HG03571 (cell line): ENCODE results near the gene ATP6V0E1.

Experiments
- ATAC-seq: cut with Tn5 transposase; IDR thresholded peaks from one replicate; pipeline ENCODE4 v1.9.1; 2021; ENCODE audit not compliant: unreplicated experiment

Gene ATP6V0E1

DNA sequence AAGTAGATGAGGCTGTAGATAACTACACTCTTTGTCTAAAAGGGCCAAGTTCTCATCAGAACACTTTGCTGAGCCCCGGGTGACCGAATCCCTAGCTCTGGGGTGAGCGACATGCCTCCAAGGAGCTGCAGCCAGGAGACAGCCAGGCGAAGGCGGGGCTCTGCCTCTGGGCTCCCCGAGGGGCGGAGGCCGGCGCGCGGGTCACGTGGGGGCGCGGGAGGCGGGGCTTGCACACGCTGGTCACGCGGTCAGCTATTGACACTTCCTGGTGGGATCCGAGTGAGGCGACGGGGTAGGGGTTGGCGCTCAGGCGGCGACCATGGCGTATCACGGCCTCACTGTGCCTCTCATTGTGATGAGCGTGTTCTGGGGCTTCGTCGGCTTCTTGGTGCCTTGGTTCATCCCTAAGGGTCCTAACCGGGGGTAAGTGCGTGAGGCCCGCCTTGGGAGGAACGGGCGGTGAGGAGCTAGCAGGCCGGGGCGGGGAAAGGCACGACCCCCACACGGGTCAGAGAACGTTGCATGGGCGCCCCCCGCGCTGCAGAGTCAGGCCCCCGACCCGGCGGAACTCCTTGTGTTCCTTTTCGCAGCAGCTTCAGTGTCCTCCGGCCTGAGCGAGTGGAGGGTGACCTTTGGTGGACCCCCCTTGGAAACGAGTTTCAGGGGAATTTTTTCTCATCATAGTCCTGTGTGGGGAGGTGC is at the start of gene ATP6V0E1:
TSS of gene ATP6V0E1 (plus strand) at position 230 of the 702 bp plus-strand sequence. CDS start at position 320, 90 bp downstream.
- ATAC-seq, result peak; percentile 82

DNA sequence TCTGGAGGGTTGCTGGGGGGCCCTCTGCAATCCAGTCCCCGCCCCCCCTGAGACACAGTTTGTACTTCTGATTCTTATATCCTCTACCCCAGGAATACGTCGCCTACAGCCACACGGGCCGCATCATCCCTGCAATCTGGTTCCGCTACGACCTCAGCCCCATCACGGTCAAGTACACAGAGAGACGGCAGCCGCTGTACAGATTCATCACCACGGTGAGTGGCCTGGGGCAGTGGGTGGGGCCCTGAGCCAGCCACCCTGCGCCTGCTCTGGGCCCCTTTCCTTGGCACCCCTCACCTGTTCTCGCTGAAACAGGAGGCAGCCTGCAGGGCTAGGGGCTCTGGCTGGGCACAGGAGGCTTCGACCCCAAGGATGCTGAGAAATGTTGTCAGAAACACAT is 48.5 kb upstream of the ATP6V0E1 start:
- no peak for ATAC-seq

DNA sequence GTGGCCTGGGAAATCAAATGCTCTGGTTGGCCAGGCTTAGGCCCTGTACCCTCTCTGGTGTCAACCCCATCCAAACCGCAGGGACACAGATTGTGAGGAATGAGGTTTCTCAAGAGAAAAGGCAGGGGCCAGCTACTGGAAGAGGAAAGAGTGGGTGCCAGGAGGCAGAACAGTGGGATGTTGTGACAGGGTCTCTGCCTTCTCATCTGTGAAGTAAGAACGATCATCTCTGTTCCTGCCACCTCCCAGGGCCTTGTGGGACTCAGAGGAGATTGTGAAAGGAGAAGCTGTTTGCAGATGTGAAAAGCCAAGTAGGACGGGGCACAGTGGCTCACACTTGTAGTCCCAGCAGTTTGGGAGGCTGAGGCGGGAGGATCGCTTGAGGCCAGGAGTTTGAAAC is 47.2 kb upstream of the ATP6V0E1 start:
- ATAC-seq, result no peak

DNA sequence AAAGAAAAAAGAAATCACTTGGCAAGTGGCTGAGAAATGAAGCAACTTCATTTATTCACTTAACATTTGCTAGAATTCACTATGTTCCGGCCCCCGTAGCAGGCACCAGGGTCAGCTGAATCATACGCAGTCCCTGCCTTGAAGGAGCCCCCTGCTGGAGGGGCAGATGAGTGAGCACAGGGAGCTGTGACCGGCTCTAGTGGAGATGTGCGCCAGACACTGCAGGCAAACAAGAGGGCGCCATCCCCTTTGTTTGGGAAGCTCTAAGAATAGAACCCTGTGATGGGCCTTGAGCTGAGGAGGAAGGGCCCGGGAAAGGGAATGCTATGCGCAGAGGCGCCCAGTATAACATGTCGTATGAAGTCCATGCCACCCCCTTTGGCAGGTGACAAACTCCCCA is 44.5 kb upstream of the ATP6V0E1 start:
- no peak for ATAC-seq

DNA sequence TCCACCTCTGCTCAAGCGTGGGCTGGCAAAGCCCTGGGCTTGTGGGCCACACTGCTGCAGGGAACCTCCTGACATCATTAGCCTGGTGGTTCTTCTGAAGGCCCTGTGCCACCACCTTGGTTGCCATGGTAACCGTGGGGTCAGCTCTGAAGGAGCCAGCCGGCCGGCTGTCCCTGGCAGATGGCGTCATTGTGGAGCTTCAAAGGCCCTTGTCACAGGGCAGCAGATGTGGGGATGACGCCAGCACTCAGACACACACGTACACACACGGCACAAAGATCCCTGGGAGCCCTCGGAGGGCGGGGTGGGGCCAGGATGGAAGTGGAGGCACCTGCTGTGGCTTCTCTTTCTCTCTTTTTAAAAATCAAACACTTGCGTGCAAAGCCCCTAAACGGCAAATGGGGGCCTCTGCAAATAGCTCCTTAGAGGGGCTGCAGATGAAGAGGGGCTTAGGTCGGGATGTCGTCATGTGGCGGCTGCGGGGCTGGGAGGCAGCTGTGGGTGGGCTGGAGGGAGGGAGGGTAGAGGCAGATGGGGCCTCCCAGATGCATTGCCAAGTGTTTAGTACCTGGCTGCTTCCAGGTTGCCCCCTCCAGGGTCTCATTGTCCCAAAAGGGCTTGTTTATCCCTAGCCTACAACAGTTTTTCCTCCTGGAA is 43.8 kb upstream of the ATP6V0E1 start:
- no peak for ATAC-seq

DNA sequence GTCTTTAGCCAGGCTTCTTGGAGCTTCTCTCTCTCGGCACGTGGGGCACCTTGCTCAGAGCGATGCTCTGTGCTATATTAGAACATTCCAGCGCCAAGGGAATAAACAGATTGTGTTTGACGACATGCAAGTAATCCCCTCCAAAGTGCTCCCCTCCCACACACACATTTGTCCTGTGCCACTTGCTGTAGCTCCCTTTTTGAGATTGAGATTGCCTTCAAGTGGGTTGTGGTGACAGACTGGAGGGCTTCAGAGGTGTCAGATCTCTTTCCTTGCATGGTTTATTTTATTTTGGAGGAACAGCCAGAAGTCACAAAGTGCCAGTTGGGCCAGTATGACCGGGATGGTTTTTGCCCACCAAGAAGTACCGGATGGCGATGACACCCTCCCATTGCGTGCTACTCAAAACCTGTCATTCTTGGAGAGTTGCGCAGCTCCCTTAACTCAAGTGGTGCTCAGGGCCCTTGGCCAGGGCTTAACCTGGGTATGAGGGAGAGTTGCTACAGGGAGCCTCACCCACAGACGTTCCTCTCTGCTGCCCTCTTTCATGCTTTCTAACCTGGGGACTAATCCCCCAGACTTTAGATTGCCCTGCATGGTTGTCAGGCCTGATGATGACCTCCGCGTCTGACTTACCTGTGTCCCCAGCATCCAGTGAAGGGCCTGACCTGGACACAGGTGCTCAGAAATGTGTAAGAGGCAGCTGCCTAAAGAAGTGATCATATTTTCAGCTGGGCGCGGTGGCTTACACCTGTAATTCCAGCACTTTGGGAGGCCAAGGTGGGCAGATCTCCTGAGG is 43.1 kb upstream of the ATP6V0E1 start:
- no peak for ATAC-seq

DNA sequence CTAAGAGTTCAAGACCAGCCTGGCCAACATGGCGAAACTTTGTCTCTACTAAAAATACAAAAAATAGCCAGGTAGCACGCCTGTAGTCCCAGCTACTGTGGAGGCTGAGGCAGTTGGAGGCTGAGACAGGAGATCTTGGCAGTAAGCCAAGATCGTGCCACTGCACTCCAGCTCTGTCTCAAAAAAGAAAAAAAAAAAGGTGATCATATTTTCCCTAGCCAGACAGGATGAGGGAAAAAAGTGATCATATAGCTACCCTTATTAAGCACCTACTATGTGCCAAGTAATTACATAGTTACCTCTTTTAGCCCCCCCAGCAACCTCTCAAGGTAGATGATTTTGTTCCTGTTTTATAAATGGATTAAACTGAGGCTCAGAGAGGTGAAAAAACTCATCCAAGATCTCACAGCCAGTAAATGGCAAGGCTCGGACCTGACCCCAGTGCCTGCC is 42.5 kb upstream of the ATP6V0E1 start:
- ATAC-seq, result no peak

DNA sequence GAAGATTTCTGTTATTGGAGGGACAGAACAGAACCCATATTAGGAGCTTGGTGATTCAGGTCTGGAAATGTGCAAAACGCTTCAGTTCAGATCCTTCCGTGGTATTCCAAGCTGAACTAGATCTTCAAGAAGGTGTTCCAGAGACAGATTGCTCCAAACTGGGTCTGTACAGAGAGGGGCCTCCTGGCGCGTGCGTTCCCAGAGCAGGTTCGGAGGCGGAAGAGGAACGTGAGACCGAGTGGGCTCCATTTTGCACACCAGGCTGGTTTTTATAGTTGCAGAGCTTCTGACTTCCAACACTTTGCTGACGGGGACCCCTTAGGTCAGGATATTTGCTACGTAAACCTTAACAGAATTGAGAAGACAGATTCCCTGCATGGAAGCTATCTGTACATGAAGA is 41.0 kb upstream of the ATP6V0E1 start:
- no peak for ATAC-seq

DNA sequence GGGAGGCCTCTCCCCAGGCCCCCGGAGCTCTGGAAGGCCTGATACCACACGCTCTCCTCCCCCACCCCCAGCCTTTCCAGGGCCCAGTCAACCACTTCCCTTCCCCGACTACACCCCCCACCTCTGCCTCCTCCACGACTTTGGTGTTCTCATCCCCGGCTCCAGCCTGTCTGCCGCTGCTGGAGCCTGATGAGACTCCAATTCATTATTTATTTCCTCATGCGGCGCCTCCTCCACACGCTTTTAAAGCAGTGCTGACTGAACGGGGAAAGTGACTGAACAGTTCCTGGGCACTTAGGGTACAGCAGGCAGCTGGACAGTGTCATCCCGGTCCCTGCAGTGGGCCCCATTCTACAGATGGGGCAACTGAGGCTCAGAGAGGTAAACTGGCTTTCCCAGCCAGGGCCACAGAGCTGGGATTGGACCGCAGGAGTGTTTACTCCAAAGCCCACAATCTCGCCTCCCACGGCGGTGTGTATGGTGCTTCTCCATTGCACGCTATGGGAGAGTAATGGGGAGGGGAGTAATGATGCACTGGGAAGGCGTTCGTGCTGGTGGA is 40.2 kb upstream of the ATP6V0E1 start:
- ATAC-seq, result no peak

DNA sequence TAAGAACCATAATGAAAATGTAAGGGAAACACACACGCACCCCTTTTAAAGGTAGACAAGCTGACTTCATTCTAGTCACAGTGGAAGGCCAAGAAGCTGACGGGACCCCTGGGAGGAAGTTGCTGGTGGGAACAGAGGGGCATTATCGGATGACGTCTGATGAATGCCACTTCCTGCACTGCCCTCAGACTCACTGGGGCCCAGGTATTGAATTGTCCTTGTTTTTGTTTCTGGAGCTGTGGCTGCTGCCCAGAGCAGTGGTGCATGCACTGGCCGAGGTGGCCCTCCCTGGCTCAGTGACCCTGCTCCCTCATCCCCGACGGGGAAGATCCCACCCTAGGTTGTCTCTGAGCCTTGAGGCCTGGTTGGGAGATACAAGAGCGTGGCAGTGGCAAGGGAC is 39.7 kb upstream of the ATP6V0E1 start:
- no peak for ATAC-seq

DNA sequence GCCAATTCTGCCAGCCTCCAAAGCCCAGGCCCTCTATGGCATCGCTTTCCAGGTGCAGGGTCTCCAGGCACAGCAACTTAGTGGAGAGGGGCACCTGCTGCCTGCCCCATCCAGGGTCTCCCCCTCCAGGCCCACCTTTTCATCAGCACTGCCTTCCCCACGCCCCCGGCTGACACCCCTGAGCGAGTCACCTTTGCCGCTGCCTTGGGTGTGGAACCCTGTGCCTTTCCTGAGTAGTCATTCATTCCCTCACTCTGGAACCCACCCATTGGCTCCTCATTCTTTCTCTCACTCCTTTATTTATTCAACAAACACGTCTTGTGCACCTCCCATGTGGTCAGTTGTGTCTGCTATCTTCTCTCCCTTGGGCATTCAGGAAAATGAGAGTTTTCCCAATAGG is 38.8 kb upstream of the ATP6V0E1 start:
- no peak for ATAC-seq

DNA sequence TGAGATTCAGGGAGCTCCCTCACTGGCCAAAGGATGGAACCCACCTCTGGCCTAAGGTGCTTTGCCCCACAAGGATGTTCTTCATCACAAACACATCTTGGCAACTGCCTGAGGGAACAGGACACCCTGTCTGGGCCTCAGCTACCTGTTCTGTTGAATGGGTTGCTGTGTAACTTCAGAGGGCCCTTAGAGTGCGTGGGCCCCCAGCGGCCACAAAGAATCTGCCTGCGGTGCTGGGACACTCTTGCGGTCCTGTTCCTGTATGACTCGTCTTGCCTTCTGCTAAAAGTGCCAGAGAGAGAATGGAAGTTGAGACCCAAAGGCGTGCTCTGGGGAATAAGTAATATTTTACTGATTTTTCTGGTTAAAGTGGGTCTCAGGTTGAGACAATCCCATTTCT is 38.4 kb upstream of the ATP6V0E1 start:
- ATAC-seq, result no peak

DNA sequence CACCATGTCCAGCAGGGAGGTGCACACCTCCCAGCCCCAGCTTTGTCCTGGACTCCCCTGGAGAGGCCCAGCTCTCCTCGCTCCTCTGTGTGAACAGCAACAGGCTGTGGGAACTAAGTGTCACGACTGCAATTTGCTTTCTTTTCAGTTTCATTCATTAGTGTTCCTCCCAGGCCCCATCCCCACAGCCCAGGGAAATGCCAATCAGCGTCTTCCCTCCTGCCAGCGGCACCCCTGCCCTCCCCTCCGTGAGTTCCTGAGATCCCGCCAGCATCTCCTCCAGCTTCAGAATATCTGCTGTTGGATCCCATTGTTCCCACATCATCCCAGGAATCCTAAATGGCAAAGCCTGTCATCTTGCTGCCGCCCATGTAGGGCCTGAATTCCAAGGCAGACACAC is 37.4 kb upstream of the ATP6V0E1 start:
- ATAC-seq, result no peak

DNA sequence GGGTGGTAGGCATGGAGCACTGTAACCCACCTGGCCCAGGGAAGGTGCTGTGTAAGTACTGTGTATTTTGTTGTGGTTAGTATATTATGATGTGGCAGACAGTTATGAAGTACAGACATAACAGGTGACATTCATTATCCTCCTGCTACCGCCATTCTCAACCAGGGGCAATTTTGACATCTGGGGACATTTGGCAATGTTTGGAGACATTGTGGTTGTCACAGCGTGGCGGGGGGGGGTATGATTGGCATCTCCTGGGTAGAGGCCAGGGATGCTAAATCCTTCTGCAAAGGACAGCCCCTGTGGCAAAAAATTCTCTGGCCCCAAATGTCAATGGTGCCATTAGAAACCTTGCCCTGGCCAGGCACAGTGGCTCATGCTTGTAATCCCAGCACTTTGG is 34.1 kb upstream of the ATP6V0E1 start:
- ATAC-seq, result no peak

DNA sequence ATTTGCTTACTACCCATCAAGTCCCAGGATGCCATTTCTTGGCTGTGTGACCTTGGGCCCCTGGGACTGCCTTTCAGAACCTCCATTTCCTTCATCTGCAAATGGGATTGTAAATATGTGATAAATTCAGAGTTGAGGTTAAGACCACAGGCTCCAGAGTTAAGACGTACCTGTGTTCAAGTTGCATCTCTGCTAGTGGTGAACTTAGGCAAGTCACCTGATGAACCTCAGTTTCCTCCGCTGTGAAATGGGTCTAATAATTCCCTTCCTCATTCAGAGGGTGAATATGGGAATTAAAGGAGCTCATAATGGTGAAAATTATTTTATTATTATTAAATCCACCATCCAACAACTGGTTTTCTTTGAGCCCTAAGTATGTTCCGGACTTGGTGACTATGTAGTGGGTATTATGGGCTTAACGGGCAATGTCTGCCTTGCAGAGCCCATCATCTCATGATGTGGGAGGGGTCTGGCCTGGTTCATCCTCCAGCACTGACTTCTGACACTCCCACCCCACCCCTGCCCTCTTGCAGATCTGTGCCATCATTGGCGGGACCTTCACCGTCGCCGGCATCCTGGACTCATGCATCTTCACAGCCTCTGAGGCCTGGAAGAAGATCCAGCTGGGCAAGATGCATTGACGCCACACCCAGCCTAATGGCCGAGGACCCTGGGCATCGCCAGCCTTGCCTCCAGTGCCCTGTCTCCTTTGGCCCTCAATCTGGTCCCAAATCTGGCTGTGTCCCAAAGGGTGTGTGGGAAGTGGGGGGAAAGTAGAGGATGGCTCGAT is 33.2 kb upstream of the ATP6V0E1 start:
- no peak for ATAC-seq

DNA sequence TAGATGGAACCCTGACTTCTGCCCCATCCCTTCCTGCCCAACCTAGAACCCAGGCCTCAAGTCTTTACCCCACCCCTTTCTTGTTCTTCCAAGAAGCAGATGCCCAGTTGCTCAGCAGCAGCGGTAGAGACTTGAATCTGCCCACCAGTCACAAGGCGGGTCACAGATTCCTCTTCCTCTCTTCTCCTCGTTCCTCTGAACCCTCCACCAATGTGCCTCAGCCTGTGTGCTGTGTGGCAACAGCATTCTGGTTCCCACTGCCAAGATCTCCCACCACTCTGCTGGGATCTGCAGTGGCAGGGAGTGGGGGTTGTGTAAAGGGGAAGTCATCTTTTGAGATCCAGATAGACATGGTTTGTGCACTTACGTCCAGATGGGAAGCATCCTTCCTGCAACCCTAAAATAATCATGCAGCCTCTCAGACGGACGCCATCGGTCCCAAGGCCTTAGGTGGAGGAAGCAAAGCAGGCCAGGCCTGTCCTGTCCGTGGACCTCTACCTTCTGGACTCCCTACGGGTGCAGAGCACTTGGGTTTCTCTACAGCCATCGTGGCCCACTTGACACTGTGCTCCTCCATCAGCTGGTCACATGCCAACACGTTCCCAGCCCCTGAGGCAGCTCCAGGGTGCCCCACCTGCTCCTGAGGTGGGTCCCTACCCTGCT is 32.1 kb upstream of the ATP6V0E1 start:
- no peak for ATAC-seq

DNA sequence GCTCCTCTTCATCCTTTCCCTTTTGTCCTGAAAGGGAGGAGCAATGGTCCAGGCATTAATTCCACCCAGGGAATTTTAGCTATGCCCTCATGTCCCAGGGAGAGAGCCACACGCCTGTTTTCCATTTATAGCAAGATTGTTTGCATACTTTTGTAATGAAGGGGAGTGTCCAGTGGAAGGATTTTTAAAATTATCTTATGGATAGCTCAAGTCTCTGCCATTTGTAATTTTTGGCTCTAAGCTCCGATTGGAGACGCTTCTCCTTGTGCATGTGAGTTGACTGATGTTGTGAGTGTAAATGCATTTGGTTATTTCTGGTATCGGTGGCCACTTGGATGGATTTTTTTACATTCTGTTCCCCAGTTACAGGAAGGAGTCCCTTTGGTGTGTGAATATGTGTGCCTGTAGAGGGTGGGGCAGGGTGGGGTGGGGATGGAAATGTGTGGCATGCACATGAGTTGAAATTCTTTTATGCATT is 31.5 kb upstream of the ATP6V0E1 start:
- no peak for ATAC-seq

DNA sequence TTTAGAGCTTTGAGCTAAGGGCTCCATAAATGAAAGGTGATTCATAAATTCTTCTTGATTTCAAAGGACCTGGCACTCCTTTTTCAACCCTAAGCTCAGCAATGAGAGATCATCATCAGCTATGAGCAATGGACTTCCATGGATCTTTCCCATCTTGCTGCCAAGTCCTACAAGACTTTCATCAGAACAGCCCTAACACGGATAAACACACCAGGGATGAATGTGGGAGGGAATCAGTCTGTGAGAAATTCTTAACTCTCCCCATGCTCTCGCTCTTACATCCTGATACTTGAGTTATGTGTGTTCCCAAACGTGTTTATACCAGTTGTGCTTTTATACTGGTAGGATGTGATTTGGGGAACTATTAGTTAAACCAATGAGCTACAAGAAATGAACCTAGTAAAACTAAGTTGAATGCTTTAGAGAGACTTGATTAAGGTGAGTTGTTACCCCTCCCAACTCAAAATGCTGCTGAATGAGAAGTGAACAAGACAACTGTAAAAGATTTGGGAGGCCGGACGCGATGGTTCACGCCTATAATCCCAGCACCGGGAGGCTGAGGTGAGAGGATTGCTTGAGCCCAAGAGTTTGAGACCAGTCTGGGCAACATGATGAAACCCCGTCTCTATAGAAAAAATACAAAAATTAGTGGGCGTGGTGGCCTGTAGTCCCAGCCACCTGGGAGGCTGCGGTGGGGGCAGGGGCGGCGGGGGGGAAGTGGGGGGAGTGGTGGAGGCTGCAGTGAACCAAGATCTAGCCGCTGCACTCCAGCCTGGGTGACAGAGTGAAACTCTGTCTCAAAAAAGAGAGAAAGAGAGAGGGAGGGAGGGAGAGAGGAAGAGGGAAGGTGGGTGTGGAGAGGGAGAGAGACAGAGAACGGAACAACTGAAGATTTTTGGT is 29.5 kb upstream of the ATP6V0E1 start:
- ATAC-seq, result no peak

DNA sequence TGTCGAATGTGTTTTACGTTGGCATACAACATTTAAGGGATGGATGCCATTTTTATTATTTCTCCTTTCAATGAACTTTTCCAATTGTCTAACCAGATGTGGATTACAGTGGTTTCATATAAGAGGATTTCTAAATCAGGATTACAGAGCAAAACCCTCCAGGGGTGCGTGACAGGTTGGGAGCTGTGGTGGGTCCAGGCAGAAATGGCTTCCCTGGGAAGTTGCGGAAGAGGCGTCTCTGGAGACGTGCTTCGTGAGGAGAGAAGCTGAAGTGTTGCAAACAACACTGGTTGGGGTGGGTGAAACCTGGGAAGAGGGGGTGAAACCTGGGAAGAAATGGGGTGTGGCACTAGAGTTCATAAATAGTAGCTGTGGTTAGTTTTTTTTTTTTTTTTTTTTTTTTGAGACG is 28.8 kb upstream of the ATP6V0E1 start:
- no peak for ATAC-seq
